ENCODE results near the gene LRFN5.

DNA sequence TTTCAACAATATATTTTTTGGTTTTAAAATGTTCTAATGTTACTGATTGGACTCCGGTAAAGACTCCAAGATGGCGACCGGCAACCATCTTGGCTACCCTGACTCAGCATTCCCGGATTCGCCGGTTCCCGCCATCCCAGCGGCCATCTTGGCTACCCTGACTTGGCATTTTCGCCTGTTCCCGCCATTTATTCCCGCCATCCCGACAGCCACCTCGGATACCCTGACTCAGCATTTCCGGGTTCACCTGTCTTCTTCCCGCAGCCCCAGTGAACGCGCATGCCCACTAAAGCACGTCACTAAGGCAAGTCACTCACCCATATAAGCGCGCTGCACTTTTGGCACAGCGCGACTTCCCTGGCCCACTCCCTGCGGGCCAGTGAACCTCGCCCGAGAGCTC lies 9.0 kb upstream of the LRFN5 start:
- TF ChIP-seq, protein P1, sequence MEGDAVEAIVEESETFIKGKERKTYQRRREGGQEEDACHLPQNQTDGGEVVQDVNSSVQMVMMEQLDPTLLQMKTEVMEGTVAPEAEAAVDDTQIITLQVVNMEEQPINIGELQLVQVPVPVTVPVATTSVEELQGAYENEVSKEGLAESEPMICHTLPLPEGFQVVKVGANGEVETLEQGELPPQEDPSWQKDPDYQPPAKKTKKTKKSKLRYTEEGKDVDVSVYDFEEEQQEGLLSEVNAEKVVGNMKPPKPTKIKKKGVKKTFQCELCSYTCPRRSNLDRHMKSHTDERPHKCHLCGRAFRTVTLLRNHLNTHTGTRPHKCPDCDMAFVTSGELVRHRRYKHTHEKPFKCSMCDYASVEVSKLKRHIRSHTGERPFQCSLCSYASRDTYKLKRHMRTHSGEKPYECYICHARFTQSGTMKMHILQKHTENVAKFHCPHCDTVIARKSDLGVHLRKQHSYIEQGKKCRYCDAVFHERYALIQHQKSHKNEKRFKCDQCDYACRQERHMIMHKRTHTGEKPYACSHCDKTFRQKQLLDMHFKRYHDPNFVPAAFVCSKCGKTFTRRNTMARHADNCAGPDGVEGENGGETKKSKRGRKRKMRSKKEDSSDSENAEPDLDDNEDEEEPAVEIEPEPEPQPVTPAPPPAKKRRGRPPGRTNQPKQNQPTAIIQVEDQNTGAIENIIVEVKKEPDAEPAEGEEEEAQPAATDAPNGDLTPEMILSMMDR (IDR thresholded peaks at IDR 0.05; ENCODE audit: low read length), result no peak
- no peak for TF ChIP-seq EZH2 (IDR thresholded peaks at IDR 0.05; ENCODE audit: borderline replicate concordance, low read length)

All from OCI-LY1 (cell line).